Natural killer cell (primary cell): Measurements from ENCODE around the gene BEST4. TPM values are rescaled to one million over a fixed set of nuclear protein-coding genes. Genes with fewer than 3 reads are reported as not detected.
A peak's percentile ranks its signal among the peaks of the same experiment; 100 is the strongest.

ENCODE experiments used
- ATAC-seq, 3 donors: fragments of 150-1000 bp in 2 of 3; fragments of 200-7000 bp in 1 of 3; cut with Tn5 transposase; 1 replicate in 1 of 3; 2 replicates in 2 of 3; pipeline ENCODE4 v1.10.0; 2021; ENCODE audit warnings: mild to moderate bottlenecking in 2 of 3, moderate library complexity in 2 of 3
- DNase-seq, 2 donors: peaks; one replicate each; pipeline versions ENCODE4 v3.0.0 to v3.0.0-alpha.2; 2013 to 2021; ENCODE audit warnings: mixed read lengths in 1 of 2
- H3K27ac ChIP-seq: one replicate; pipeline ENCODE4 v1.5.1; 2013; ENCODE audit warnings: mild to moderate bottlenecking, low read length
- H3K27me3 ChIP-seq: one replicate; pipeline ENCODE4 v1.6.1; 2013; ENCODE audit warnings: low read length; ENCODE audit not compliant: control insufficient read depth, insufficient read depth
- H3K36me3 ChIP-seq: one replicate; pipeline ENCODE4 v1.6.1; 2013; ENCODE audit warnings: low read length; ENCODE audit not compliant: control insufficient read depth, insufficient read depth
- H3K4me1 ChIP-seq: one replicate; pipeline ENCODE4 v1.6.1; 2013; ENCODE audit warnings: low read length; ENCODE audit not compliant: control insufficient read depth, insufficient read depth
- H3K4me3 ChIP-seq: one replicate; pipeline ENCODE4 v1.5.1; 2013; ENCODE audit warnings: low read length
- H3K9me3 ChIP-seq: one replicate; pipeline ENCODE4 v1.6.1; 2013; ENCODE audit warnings: low read length; ENCODE audit not compliant: control insufficient read depth, insufficient read depth
- H3K27ac Mint-ChIP-seq, 2 donors: one replicate each; pipeline ENCODE4 v1.8.0; 2022; ENCODE audit warnings: mild to moderate bottlenecking in 2 of 2, mixed read lengths in 2 of 2, moderate library complexity in 1 of 2
- H3K27me3 Mint-ChIP-seq, 2 donors: one replicate each; pipeline ENCODE4 v1.8.0; 2022; ENCODE audit warnings: low read depth in 2 of 2, mixed read lengths in 2 of 2
- H3K36me3 Mint-ChIP-seq: one replicate; pipeline ENCODE4 v1.8.0; 2022; ENCODE audit warnings: mixed read lengths
- H3K4me1 Mint-ChIP-seq, 2 donors: one replicate each; pipeline ENCODE4 v1.8.0; 2022; ENCODE audit warnings: mixed read lengths in 2 of 2
- H3K4me3 Mint-ChIP-seq: one replicate; pipeline ENCODE4 v1.8.0; 2022; ENCODE audit warnings: mild to moderate bottlenecking, moderate library complexity, mixed read lengths
- H3K9me3 Mint-ChIP-seq, 2 donors: one replicate each; pipeline ENCODE4 v1.8.0; 2022; ENCODE audit warnings: mixed read lengths in 2 of 2
- CTCF ChIP-seq: fragments of 200-600 bp; IDR thresholded peaks from one replicate; pipeline ENCODE4 v1.8.0; 2022; ENCODE audit warnings: antibody characterized with exemption
- WGBS: methylation state at CpG from one replicate; pipeline ENCODE4 v1.1.7; 2013; ENCODE audit warnings: missing lambda C conversion rate; ENCODE audit not compliant: insufficient coverage; 5-methylcytosine and 5-hydroxymethylcytosine counted together
- intact Hi-C: fragments of 100-400 bp; cut with micrococcal nuclease; formaldehyde crosslinking; loops from one replicate; pipeline ENCODE4 v1.14.2; 2022
- total RNA-seq, 4 donors: library from RNA; stranded (reverse); fragments of 120-200 nt in 1 of 4; gene quantifications; one replicate each; pipeline versions ENCODE4 v1.2.3 to v1.2.4, GENCODE V29; 2013 to 2022

Gene BEST4
- total RNA-seq, 3 donors from 2014 or later (not counting 1 experiment from before 2014, with no cell fraction given), result 0.18 to 0.33 (median 0.28) TPM

GRCh38 chr1:44805311-44806024 lies 17.5 kb upstream of the BEST4 start:
- Mint-ChIP-seq H3K9me3 (no peaks in the 10 kb centered on the region), H3K4me3 (no peak overlapping the region), H3K36me3 (no peaks in the 10 kb centered on the region), H3K4me1 (peaks cover 14 to 39% of the 10 kb centered on the region in 2 donors), H3K27me3 (no peaks in the 10 kb centered on the region), H3K27ac (peak overlapping the region in 1 of 2 donors; percentile 42)
- H3K4me3 ChIP-seq, result no peak overlapping the region
- WGBS, result 96% methylated on average over 20 of the region's 20 CpGs
- intact Hi-C loops, result no loop called here
- no peak for TF ChIP-seq CTCF
- no peaks in the 10 kb centered on the region for H3K27me3 ChIP-seq
- no peak for DNase-seq
- H3K27ac ChIP-seq, result no peak overlapping the region
- H3K36me3 ChIP-seq, result peaks cover 20% of the 10 kb centered on the region
- H3K4me1 ChIP-seq, result peaks cover 59% of the 10 kb centered on the region
- H3K9me3 ChIP-seq, result no peaks in the 10 kb centered on the region
- ATAC-seq, result no peak

- intact Hi-C loops, result no loop called here
- ATAC-seq (no peak), DNase-seq (no peak)
- Histone ChIP-seq H3K9me3 (no peaks in the 10 kb centered on the region), H3K36me3 (peaks cover 20% of the 10 kb centered on the region), H3K4me1 (peaks cover 49% of the 10 kb centered on the region), H3K27ac (no peak overlapping the region), H3K27me3 (no peaks in the 10 kb centered on the region), H3K4me3 (no peak overlapping the region)
- Mint-ChIP-seq H3K4me3 (no peak overlapping the region), H3K9me3 (no peaks in the 10 kb centered on the region), H3K27me3 (no peaks in the 10 kb centered on the region), H3K4me1 (peaks cover 12 to 36% of the 10 kb centered on the region in 2 donors), H3K36me3 (no peaks in the 10 kb centered on the region), H3K27ac (peak overlapping the region in 1 of 2 donors; percentile 12)
- 95% methylated on average over 13 of the region's 13 CpGs for WGBS
- TF ChIP-seq CTCF, result no peak
These were observed 15.5 kb upstream of the BEST4 start for GRCh38 chr1:44803312-44804095.

GRCh38 chr1:44803062-44803311 lies 15.0 kb upstream of the BEST4 start:
- no peak overlapping the region for H3K4me3 ChIP-seq
- intact Hi-C loops, result no loop called here
- H3K9me3 Mint-ChIP-seq, result no peaks in the 10 kb centered on the region

More at GRCh38 chr1:44803062-44803311, 15.0 kb upstream of the BEST4 start:
- Histone ChIP-seq H3K27ac (no peak overlapping the region), H3K27me3 (no peaks in the 10 kb centered on the region), H3K9me3 (no peaks in the 10 kb centered on the region), H3K4me1 (peaks cover 44% of the 10 kb centered on the region), H3K36me3 (peaks cover 20% of the 10 kb centered on the region)
- no peak for ATAC-seq
- H3K27ac Mint-ChIP-seq, result peak overlapping the region in 1 of 2 donors; percentile 12
- no peak for TF ChIP-seq CTCF
- H3K36me3 Mint-ChIP-seq, result no peaks in the 10 kb centered on the region
- H3K4me1 Mint-ChIP-seq, result peaks cover 12 to 32% of the 10 kb centered on the region in 2 donors
- no peak for DNase-seq
- H3K27me3 Mint-ChIP-seq, result no peaks in the 10 kb centered on the region
- no peak overlapping the region for H3K4me3 Mint-ChIP-seq
- WGBS, result 94% methylated on average over 8 of the region's 9 CpGs
